ENCODE results near the gene NOL7.

NOL7 gene

GRCh38 chr6:13660273-13660672, 45.1 kb downstream of the NOL7 start:
- DNase-seq: no peak

GRCh38 chr6:13660893-13661292, 45.8 kb downstream of the NOL7 start:
- DNase-seq: no peak

DNA sequence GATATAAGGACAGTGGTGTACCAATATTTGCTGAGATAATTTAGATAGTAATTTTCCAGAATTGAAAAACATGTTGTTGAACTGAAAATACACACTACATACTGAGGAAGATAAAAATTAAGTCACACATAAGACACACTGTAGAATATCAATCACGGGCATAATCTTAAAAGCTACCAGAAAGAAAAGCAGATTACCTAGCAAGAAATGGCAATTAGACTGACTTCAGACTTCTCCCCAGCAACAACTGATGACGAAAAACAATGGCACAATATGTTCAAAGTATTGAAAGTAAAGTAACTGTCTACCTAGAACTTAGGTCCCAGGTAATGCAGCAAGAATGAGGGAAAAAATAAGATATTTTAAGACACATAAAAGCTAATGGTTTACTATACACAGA, 46.5 kb downstream of the NOL7 start:
- DNase-seq: no peak

- DNase-seq: no peak
Measured at GRCh38 chr6:13662651-13663334, 47.7 kb downstream of the NOL7 start.

GRCh38 chr6:13663986-13664385, 48.9 kb downstream of the NOL7 start:
- no peak for DNase-seq

DNA sequence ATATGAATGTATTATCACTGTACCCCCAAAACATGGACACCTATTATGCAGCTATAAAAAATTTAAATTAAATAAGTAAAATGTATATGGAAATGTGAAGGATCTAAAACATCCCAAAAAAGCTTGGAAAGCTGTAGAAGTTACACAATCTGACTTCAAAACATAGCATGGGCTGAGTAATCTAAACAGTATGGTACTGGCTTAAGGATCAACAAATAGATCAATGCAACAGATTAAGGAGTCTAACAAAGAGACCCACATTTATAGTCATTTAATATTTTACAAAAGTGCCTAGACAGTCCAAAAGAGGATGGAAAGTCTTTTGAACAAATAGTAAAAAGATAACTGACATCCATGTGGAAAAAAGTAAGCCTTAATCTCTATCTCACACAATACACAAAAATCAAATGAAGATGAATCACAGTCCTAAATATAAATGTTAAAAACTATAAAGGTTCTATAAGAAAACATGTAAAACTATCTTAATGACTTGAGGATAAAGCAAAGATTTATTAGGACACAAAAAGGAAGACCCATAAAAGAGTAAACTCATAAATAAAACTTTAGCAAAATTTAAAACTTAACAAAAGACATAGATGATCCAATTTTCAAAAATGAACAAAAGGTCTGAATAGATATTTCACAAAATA, 49.7 kb downstream of the NOL7 start:
- no peak for DNase-seq

DNA sequence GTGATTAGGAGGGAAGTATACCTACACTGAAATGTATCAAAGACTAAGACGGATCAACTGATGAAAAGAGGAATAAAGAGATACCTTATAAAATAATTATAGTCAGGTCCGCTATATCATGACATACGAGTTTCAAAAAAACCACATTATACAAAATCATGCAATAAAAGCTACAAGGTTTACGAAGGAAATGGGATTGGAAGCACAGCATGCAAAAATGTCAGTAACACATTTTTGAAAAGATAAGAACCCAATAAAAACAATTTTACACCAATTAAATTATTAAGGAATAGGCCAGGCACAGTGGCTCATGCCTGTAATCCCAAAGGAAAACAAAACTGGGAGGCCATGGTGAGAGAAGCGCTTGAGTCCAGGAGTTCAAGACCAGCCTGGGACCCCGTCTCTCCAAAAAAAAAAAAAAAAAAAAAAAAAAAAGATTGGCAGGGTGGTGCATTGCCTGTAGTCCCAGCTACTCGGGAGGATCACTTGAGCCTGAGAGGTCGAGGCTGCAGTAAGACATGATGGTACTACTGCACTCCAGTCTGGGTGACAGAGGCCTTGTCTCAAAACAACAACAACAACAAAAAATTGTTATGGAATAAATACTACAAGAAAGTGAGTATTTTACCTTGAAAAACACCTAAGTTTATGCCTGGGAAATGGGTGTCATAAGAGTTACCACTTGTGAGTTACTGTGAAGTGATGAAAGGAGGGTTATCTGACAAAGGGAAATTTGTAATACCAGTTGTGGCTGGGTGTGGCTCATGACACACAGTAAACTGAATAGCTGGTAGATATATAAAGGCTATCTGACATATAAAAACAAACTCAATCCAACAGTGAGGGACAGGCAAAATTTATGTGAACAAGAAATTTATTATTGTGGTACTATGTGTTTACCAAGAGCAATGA, 51.3 kb downstream of the NOL7 start:
- DNase-seq: no peak

DNA sequence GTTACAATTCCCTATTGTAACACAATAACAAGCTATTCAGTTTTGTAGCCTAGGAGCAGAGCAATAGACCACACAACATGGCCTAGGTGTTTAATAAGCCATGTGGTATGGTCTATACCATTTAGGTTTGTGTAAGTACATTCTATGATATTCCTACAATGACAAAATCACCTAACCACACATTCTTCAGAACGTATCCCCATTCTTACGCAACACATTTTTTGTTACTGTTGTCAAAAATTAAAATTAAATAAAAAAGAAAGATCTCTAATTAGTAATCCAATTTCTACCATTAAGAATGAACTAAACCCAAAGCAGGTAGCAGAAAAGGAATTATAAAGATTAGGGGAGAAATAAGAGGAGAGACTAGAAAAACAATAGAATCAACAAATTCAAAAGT, 52.5 kb downstream of the NOL7 start:
- no peak for DNase-seq

GRCh38 chr6:13668291-13668928, 53.3 kb downstream of the NOL7 start:
- no peak for DNase-seq

- no peak for DNase-seq
Measured at GRCh38 chr6:13669476-13669875, 54.3 kb downstream of the NOL7 start.

All from activated T-cell treated with anti-CD3 and anti-CD28 coated beads for 4 hours (primary cell).